ENCODE measurements around the gene ARHGAP15. TPM values are rescaled to one million over a fixed set of nuclear protein-coding genes. Genes with fewer than 3 reads are reported as not detected.

Gene ARHGAP15
- total RNA-seq, 1 donor from 2014 or later = not detected

GRCh38 chr2:143458258-143459190 lies 329.3 kb downstream of the ARHGAP15 start:
- TF ChIP-seq, protein P1, sequence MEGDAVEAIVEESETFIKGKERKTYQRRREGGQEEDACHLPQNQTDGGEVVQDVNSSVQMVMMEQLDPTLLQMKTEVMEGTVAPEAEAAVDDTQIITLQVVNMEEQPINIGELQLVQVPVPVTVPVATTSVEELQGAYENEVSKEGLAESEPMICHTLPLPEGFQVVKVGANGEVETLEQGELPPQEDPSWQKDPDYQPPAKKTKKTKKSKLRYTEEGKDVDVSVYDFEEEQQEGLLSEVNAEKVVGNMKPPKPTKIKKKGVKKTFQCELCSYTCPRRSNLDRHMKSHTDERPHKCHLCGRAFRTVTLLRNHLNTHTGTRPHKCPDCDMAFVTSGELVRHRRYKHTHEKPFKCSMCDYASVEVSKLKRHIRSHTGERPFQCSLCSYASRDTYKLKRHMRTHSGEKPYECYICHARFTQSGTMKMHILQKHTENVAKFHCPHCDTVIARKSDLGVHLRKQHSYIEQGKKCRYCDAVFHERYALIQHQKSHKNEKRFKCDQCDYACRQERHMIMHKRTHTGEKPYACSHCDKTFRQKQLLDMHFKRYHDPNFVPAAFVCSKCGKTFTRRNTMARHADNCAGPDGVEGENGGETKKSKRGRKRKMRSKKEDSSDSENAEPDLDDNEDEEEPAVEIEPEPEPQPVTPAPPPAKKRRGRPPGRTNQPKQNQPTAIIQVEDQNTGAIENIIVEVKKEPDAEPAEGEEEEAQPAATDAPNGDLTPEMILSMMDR (IDR thresholded peaks at IDR 0.05; ENCODE audit: insufficient read depth, low read length, poor library complexity, severe bottlenecking) = no peak
- Histone ChIP-seq H3K27me3 (ENCODE audit: control insufficient read depth, insufficient read depth, low read length) (no peaks in the 10 kb centered on the region), H3K36me3 (ENCODE audit: control insufficient read depth, insufficient read depth, low read length) (no peaks in the 10 kb centered on the region), H3K4me3 (ENCODE audit: low read depth, low read length) (no peak overlapping the region)
- no peak for DNase-seq (ENCODE audit: low read depth)

DNA sequence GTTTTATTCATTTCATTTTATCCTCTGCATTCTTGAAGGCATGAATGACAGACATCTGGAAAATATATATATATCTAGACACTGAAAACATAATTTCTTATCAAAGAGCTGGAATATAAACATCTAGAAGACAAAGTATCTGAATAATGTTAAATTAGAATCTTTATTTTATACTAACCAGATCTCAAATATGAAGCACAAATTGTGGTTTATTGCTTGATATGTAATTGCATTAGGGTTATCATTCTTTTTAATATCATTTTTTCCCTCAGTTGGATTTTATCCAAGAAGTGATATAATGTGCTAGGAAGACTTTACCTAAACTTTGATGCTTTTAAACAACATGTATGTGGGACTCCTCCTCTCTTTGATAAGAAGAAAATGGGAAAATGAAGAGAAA lies 331.2 kb downstream of the ARHGAP15 start:
- DNase-seq (ENCODE audit: low read depth) = no peak
- TF ChIP-seq, protein P1 (IDR thresholded peaks at IDR 0.05; ENCODE audit: insufficient read depth, low read length, poor library complexity, severe bottlenecking) = no peak
- no peaks in the 10 kb centered on the region for H3K36me3 ChIP-seq (ENCODE audit: control insufficient read depth, insufficient read depth, low read length)
- H3K4me3 ChIP-seq (ENCODE audit: low read depth, low read length) = no peak overlapping the region
- H3K27me3 ChIP-seq (ENCODE audit: control insufficient read depth, insufficient read depth, low read length) = no peaks in the 10 kb centered on the region

GRCh38 chr2:143463719-143464118 lies 334.5 kb downstream of the ARHGAP15 start:
- no peak for DNase-seq (ENCODE audit: low read depth)

DNA sequence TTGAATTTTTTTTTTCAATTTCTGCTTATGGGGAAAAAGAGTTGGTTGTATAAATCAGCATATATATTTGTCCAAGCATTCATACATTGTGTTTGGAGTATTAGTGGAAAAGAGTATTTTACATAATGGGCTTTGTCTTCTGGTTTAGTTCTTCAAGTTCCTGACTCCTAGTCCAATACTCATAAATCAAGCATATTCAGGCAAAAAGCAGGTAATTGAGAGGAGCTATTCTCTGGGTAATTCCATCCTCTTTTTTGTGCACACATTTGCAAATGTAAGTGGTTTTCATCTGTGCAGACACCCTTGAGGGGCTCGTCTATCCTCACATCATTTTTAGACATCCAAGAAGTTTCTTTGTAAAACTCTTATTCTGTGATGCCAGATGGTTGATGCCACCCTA lies 337.2 kb downstream of the ARHGAP15 start:
- DNase-seq (ENCODE audit: low read depth) = no peak
- no peak overlapping the region for H3K4me3 ChIP-seq (ENCODE audit: low read depth, low read length)
- TF ChIP-seq, protein P1 (IDR thresholded peaks at IDR 0.05; ENCODE audit: insufficient read depth, low read length, poor library complexity, severe bottlenecking) = no peak
- H3K27me3 ChIP-seq (ENCODE audit: control insufficient read depth, insufficient read depth, low read length) = no peaks in the 10 kb centered on the region
- no peaks in the 10 kb centered on the region for H3K36me3 ChIP-seq (ENCODE audit: control insufficient read depth, insufficient read depth, low read length)

More at GRCh38 chr2:143463719-143464118, 334.5 kb downstream of the ARHGAP15 start:
- TF ChIP-seq, protein P1 (IDR thresholded peaks at IDR 0.05; ENCODE audit: insufficient read depth, low read length, poor library complexity, severe bottlenecking) = no peak
- Histone ChIP-seq H3K4me3 (ENCODE audit: low read depth, low read length) (no peak overlapping the region), H3K36me3 (ENCODE audit: control insufficient read depth, insufficient read depth, low read length) (no peaks in the 10 kb centered on the region), H3K27me3 (ENCODE audit: control insufficient read depth, insufficient read depth, low read length) (no peaks in the 10 kb centered on the region)

DNA sequence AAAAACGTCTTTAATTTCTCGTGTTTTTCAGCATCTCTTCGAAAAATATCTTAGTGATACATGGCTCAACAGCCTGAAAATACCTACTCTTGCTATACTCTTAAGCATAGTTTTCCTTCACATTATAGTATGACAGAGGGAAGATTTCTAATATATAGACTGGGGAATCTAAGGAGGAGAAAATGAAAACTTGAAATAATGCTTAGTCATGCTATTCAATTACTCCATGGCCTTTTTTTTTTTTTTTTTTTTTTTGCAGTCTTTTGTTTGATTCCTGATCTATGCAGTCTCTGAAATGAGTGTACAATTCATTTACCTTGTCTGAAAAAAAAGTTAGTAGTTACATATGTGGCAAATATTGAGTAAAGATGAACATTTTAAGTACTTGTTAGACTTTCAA lies 337.8 kb downstream of the ARHGAP15 start:
- DNase-seq (ENCODE audit: low read depth) = no peak
- TF ChIP-seq, protein P1 (IDR thresholded peaks at IDR 0.05; ENCODE audit: insufficient read depth, low read length, poor library complexity, severe bottlenecking) = no peak
- Histone ChIP-seq H3K36me3 (ENCODE audit: control insufficient read depth, insufficient read depth, low read length) (no peaks in the 10 kb centered on the region), H3K27me3 (ENCODE audit: control insufficient read depth, insufficient read depth, low read length) (no peaks in the 10 kb centered on the region), H3K4me3 (ENCODE audit: low read depth, low read length) (no peak overlapping the region)

Data from kidney epithelial cell (primary cell).